WI38 (cell line): Measurements from ENCODE around the gene SPTAN1.
"Not testable (repeated sequence)": the region's sequence is repeated elsewhere in the genome, so short reads cannot be mapped to it uniquely, and the experiment has no call there.

Experiments used
- H3K4me3 ChIP-seq: 2 replicates; pipeline ENCODE4 v1.5.1; 2011; ENCODE audit warnings: low read depth, mild to moderate bottlenecking, control low read depth, low read length
- CTCF ChIP-seq: IDR thresholded peaks from 2 replicates; pipeline ENCODE4 v1.5.1; 2012; ENCODE audit warnings: low read depth, mild to moderate bottlenecking, control low read depth, low read length

The SPTAN1 gene

GRCh38 chr9:128552153-128552743 lies at the start of gene SPTAN1:
Gene SPTAN1, plus strand, starts transcription at chr9:128552587. Its CDS starts 14,154 bp downstream, at chr9:128566741.
- TF ChIP-seq CTCF: no peak
- peak within 1 kb of the TSS; percentile 91 for H3K4me3 ChIP-seq

- H3K4me3 ChIP-seq: not testable (repeated sequence)
These were observed 49.0 kb upstream of the SPTAN1 start for GRCh38 chr9:128503415-128503825.

GRCh38 chr9:128503870-128504269 lies 48.5 kb upstream of the SPTAN1 start:
- peak overlapping the region; percentile 80 for H3K4me3 ChIP-seq
- TF ChIP-seq CTCF: no peak

GRCh38 chr9:128504485-128505413 lies 47.6 kb upstream of the SPTAN1 start, which contains the start of gene GLE1:
Gene GLE1, plus strand, starts transcription at chr9:128504719. Its CDS starts 87 bp downstream, at chr9:128504806.
- peak within 1 kb of the TSS; percentile 80 for H3K4me3 ChIP-seq
- TF ChIP-seq CTCF: no peak

GRCh38 chr9:128505414-128505765 lies 47.0 kb upstream of the SPTAN1 start:
- TF ChIP-seq CTCF: no peak
- H3K4me3 ChIP-seq: peak overlapping the region; percentile 80

- not testable (repeated sequence) for H3K4me3 ChIP-seq
These were observed 46.5 kb upstream of the SPTAN1 start for GRCh38 chr9:128505906-128506305.

GRCh38 chr9:128512820-128513219 lies 39.6 kb upstream of the SPTAN1 start:
- no peak overlapping the region for H3K4me3 ChIP-seq
- TF ChIP-seq CTCF: no peak

- no peak for TF ChIP-seq CTCF
- H3K4me3 ChIP-seq: no peak overlapping the region
These were observed 30.4 kb upstream of the SPTAN1 start for GRCh38 chr9:128521956-128522355.
